Measurements from ENCODE around the gene FAM174C.

FAM174C gene

GRCh38 chr19:1251330-1252220, 23.8 kb upstream of the FAM174C start:
- DNase-seq, result peak; percentile 47 to 76 (median 63)

GRCh38 chr19:1252221-1252820, 23.0 kb upstream of the FAM174C start:
- DNase-seq, result peak in 4 of 5 donors; percentile 44 to 78 (median 54)

GRCh38 chr19:1252821-1253513, 22.4 kb upstream of the FAM174C start:
- peak; percentile 63 to 86 (median 70) for DNase-seq

- no peak for DNase-seq
Measured at GRCh38 chr19:1253514-1254080, 21.7 kb upstream of the FAM174C start.

- DNase-seq, result no peak
Measured at GRCh38 chr19:1254081-1254527, 21.2 kb upstream of the FAM174C start.

- DNase-seq, result no peak
Measured at GRCh38 chr19:1254530-1255185, 20.7 kb upstream of the FAM174C start.

GRCh38 chr19:1255186-1256161, 19.9 kb upstream of the FAM174C start:
- DNase-seq, result no peak

GRCh38 chr19:1256646-1257474, 18.5 kb upstream of the FAM174C start:
- DNase-seq, result no peak

- no peak for DNase-seq
Measured at GRCh38 chr19:1257475-1258162, 17.7 kb upstream of the FAM174C start.

- DNase-seq, result no peak
Measured at GRCh38 chr19:1258163-1258492, 17.2 kb upstream of the FAM174C start.

GRCh38 chr19:1258707-1259205, 16.6 kb upstream of the FAM174C start:
- DNase-seq, result no peak

- DNase-seq, result peak; percentile 59 to 85 (median 64)
Measured at GRCh38 chr19:1259206-1259875, 16.0 kb upstream of the FAM174C start.

- DNase-seq, result peak in 2 of 5 donors; percentile 58 to 64
Measured at GRCh38 chr19:1259876-1260748, 15.2 kb upstream of the FAM174C start.

GRCh38 chr19:1260749-1261537, 14.4 kb upstream of the FAM174C start:
- DNase-seq, result peak; percentile 95 to 99 (median 96)

GRCh38 chr19:1261538-1261797, 13.9 kb upstream of the FAM174C start:
- DNase-seq, result peak in 1 of 5 donors; percentile 36

- peak in 2 of 5 donors; percentile 47 to 53 for DNase-seq
Measured at GRCh38 chr19:1261798-1262622, 13.3 kb upstream of the FAM174C start.

Measured in T-helper 1 cell (primary cell).